ENCODE measurements around the gene CYB5R4. TPM values are rescaled to one million over a fixed set of nuclear protein-coding genes. Genes with fewer than 3 reads are reported as not detected.

Gene CYB5R4
- total RNA-seq, 2 donors from 2014 or later: 15.3 to 15.8 TPM

GRCh38 chr6:83962582-83962981 is 103.1 kb downstream of the CYB5R4 start:
- DNase-seq (no peak), ATAC-seq (no peak)
- intact Hi-C loops (cut with DNase I): no loop called here

DNA sequence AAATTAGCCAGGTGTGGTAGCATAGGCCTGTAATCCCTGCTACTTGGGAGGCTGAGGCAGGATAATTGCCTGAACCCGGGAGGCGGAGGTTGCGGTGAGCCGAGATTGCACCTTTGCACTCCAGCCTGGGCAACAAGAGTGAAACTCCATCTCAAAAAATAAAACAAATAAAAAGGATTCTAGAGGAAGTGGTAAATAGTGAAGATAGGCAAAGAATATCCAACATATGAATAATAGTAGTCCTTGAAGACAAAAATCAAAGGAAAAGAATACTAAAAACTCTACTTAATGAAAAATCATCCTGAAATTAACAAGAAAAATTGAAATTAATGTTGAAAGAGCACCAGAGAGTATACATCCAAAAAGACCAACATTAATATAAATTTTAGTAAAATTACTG is 107.0 kb downstream of the CYB5R4 start:
- DNase-seq (no peak), ATAC-seq (no peak)
- intact Hi-C loops (cut with DNase I): no loop called here

DNA sequence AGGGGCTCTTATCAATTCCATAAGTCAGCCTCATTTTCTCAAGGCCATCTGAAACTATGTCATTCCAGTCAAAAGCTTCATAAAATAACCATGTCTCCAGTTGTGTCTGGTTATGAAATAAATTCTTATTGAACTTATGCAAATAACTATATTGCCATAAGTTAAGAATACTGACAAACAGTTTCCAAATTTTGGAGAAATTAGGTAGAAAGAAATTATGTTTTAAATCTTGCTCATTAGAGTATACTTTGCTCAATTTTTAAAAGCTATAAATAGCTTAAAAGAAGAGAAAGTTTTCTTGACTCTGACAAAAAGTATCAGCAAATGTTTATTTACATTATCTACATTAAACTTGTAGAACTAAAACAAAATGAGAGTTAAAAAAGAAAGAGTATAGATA is 111.1 kb downstream of the CYB5R4 start:
- DNase-seq: no peak
- no peak for ATAC-seq
- intact Hi-C loops (cut with DNase I): no loop called here

DNA sequence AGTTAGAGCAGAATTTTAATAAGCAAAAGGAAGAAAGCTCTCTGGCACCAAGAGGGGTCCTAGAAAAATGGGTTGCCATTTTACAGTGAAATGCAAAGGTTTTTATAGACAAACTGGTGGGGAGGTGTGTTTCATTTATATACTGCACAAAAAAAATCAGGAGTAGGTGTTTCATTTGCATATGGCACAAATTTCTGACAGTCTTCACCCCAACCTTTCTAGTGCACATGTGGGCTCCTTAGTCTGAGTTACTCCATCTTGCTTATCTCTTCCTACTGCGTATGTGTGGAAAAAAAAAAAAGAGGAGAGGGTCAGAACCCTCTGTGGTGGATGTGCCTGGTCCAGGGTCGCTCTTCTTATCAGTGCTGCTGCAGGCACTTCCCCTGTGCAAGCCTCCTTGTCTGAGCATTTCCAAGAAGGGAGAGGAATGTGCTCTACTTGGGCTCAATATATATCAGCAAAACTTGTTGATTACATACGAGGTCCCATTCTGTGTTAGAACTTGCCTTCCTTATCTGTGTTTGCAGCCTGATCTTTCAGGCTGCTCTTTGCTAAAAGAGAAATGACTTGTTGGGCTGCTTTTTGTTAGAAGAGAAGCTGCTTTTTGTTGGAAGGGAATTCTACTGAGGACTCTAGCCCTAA is 115.0 kb downstream of the CYB5R4 start:
- ATAC-seq: no peak
- intact Hi-C loops (cut with DNase I): no loop called here
- no peak for DNase-seq

DNA sequence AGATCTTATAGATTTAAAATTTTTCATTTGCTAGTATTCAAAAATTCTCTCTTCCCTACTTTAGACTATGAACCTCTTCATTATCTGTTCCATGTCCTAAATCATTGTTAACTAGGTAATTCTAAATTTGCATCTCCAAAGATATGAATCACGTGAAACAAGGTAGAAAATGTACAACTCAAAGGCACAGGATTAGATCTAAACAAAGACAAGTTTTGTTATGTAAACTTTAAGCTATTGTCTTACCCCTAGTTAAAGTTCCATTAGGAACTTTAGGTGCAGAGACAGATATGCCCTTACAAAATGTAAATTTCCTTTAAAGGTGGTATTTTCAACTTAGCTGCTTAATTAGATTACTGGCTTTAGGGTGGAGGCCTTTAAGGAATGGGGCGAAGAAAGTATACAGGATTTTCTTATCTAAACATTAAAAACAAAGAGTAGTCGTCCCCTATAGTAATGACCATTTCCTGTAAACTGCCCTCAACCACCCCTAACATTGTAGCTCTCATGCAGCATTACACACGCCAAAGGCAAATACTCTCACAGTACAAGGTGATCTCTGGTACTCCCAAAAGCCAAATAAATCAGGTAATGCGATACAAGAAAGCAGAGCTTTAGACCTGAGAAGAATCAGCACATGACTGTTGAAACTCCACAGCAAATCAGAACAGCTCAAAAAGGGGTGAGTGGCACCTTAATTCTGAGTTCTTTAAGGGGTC is 116.7 kb downstream of the CYB5R4 start:
- ATAC-seq (no peak), DNase-seq (no peak)
- intact Hi-C loops (cut with DNase I): no loop called here

DNA sequence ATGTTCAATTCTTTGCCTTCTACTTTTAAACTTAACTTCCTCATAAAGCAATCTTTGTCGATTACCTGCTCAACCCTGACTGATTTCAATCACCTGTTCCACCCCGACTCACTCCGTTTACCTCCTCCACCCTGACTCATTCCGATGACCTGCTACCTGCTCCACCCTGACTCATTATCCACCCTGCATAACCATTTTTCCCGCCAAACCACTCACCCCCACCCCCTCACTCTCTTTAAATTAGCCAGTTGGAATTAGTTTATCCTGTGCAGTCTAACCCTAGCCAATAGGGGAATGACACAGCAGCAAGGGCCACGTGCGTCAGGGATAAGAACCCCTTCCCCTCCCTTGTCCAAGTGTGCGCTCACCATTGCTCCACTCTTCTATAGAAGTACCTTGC is 117.4 kb downstream of the CYB5R4 start:
- ATAC-seq: no peak
- no peak for DNase-seq
- intact Hi-C loops (cut with DNase I): no loop called here

DNA sequence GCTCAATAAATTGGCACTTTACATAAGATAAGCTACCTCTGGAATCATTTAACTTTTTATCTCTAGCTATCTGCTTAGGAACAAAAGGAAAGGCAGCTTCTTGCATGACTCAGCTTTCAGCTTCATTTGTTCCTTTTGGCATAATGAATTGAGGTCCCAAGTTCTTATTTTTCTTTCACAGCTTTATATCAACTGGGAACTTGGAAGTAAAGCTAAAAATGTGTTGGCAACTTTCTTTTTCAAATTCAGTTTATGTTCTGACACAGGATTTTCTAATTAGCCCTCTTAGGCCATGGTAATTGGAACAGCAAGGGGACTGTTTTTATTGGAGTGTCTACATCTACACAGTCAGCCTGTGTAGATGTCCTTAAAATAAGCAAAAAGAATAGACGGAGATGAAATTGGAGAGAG is 118.8 kb downstream of the CYB5R4 start:
- intact Hi-C loops (cut with DNase I): no loop called here
- DNase-seq (no peak), ATAC-seq (no peak)

- intact Hi-C loops (cut with DNase I): no loop called here
- ATAC-seq (no peak), DNase-seq (no peak)
Observed at GRCh38 chr6:83978997-83979396, 119.5 kb downstream of the CYB5R4 start.

DNA sequence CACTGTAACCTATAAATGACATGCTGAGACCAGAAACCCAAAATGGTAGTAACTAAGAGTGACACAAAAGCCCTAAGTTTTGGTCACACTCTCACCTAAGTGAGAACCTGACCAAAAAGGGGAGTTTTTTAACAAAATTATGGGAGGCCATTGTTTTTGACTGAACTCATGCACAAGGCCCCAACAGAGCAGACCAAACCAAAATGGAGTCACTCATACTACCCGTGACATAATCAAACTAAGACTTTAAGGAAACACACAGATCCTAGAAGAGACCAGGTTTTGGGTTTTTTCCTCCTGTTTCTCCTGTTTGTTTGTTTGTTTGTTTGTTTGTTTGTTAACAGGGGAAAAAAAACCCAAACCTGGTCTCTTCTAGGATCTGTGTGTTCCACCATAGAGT is 124.9 kb downstream of the CYB5R4 start:
- intact Hi-C loops (cut with DNase I): no loop called here
- DNase-seq: no peak
- ATAC-seq: no peak

GRCh38 chr6:83985308-83985713 is 125.8 kb downstream of the CYB5R4 start:
- ATAC-seq (no peak), DNase-seq (no peak)

GRCh38 chr6:83985715-83986114 is 126.2 kb downstream of the CYB5R4 start:
- ATAC-seq (no peak), DNase-seq (no peak)
- intact Hi-C loops (cut with DNase I): no loop called here

More at GRCh38 chr6:83985308-83985713, 125.8 kb downstream of the CYB5R4 start:
- intact Hi-C loops (cut with DNase I): no loop called here

- ATAC-seq (no peak), DNase-seq (no peak)
- intact Hi-C loops (cut with DNase I): no loop called here
Observed at GRCh38 chr6:83998021-83998584, 138.6 kb downstream of the CYB5R4 start.

DNA sequence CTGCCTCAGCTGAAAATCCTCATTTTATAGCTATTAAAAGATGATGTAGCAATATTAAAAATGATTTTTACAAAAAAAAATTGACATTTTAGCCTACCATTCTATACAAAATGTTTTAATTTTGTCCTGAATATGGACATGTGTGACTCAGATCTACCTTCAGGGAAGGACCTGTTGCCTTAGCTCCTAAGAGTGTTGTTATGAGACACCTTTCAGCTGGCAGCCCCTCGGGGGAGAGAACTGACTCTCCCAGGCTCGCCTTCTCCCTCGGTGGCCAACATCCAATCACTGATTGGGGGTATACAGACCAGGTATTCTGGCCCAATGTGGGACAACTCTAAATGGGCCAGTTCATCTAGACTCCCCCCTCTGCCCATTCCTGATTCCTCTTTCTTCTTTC is 141.6 kb downstream of the CYB5R4 start:
- no peak for ATAC-seq
- no peak for DNase-seq
- intact Hi-C loops (cut with DNase I): no loop called here

GRCh38 chr6:84002226-84002625 is 142.7 kb downstream of the CYB5R4 start:
- ATAC-seq (no peak), DNase-seq (no peak)
- intact Hi-C loops (cut with DNase I): no loop called here

DNA sequence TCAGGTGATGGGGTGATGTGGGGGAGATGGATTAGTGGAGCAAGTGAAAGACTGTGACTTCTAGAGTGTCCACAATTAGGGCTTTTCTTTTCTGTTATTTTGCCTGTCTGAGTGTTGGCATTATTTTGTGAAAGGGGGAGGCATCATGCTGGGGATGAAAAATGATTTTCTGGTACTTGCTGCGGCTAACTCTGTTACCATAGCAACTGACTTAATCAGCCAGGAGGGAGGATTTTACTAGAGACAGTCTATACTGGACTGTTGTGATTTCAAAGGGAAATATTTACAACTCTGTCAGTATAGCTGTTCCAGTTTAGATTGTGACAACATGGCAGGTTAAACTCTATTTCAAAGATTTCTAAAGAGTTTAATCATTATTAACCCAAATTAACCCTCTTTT is 143.6 kb downstream of the CYB5R4 start:
- intact Hi-C loops (cut with DNase I): no loop called here
- DNase-seq (no peak), ATAC-seq (no peak)

DNA sequence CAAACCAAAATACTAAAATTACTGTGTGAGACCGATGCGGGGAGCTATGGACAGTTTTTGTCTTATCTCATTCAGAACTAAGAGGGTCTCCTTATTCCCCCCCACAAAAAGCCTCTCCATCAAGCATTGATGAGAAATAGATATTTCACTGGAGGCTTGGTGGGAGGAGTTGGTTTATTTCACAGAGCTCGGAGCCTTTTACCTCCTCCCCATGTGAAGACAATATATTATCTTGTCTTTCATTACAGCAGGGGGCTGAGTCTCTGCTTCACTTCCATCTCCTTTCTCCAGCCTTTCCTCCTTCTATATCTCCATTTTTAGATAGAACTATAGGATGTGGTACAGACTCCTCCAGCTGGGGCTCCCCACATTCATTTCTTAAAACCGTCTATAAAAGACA is 144.2 kb downstream of the CYB5R4 start:
- ATAC-seq (no peak), DNase-seq (no peak)
- intact Hi-C loops (cut with DNase I): no loop called here

DNA sequence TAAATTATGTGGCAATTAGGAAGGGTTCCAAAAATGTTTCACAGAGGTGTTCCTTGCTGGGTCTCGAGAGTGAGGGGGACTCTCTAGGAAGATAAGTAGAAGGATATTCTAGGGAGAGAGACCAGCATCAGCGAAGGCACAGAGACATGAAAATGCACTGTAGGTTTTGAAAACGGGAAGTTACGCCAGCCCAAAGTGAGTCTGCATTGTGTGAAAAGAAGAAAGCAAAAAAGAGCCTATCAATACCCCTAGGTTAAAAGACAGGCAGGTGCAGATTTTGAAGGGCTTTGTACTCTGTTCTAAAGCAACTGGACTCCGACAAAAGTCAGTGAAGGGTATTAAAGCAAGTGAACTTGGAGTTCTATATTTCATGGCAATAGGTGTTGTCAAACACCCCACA is 148.4 kb downstream of the CYB5R4 start:
- ATAC-seq: no peak
- DNase-seq: no peak
- intact Hi-C loops (cut with DNase I): no loop called here

GRCh38 chr6:84013354-84013753 is 153.9 kb downstream of the CYB5R4 start:
- intact Hi-C loops (cut with DNase I): no loop called here
- DNase-seq (no peak), ATAC-seq (no peak)

DNA sequence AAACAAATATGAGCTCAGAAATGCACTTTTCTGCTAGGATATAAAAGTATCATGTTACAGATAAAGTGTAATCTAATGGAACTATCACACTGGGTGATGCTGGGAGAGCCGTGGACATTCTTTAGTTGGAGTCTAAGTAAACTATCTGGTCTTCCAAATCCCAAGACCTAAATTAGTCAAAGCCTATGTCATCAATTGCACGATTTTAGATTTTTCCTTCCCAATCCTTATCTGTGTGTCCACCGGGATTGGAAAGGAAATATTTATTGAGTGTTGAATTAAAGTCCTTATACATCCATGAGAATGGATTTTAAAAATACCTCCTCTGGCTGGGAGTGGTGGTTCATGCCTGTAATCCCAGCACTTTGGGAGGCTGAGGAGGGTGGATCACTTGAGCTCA is 154.4 kb downstream of the CYB5R4 start:
- intact Hi-C loops (cut with DNase I): no loop called here
- no peak for DNase-seq
- ATAC-seq: no peak

GRCh38 chr6:84016029-84016428 is 156.5 kb downstream of the CYB5R4 start:
- DNase-seq (no peak), ATAC-seq (no peak)
- intact Hi-C loops (cut with DNase I): no loop called here
